ENCODE measurements around the gene TP53.
"Not testable (repeated sequence)": the region's sequence is repeated elsewhere in the genome, so short reads cannot be mapped to it uniquely, and the experiment has no call there.

Gene TP53

DNA sequence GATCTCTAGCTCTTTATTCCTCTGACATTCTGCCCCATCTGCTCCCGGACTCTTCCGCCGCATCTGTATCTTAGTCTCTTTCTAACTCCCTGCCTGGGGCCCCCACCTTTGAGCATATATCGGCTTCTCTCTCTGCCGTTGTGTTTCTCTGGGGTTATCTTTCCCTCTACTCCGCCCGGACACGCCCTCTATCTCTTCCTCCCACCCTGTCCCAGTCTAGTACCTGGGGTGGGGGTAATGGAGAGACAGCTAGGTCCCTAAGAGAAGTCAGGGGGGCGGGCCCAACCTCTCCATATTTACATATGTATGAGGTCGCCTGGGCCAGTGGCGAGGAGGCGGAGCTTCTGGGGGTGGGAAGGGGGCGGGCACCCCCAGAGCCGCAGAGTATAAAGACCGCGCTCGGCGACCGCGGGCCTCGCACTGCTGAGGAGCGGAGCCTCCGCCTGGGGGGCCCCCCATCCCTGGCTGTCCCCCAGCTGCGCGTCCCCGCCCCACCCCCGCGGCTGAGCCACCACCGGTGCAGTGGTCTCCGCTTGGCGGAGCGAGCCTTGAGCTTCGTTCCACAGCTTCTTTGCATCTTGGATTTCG lies 36.7 kb downstream of the TP53 start, which contains the start of gene ATP1B2:
ATP1B2 (plus strand) TSS at position 418 of the 588 bp plus-strand sequence. CDS start 593 bp downstream, outside the sequence.
- no peaks in the 10 kb centered on the region for H3K9me3 ChIP-seq (ENCODE audit: low read length)
- H3K4me3 ChIP-seq (ENCODE audit: low read length): peak within 1 kb of the TSS; percentile 51
- H3K27me3 ChIP-seq (ENCODE audit: insufficient read depth, low read length): no peaks in the 10 kb centered on the region
- H2AFZ ChIP-seq (ENCODE audit: low read depth, low read length): peak within 1 kb of the TSS; percentile 83
- peaks cover 14% of the 10 kb centered on the region for H3K4me1 ChIP-seq (ENCODE audit: insufficient read depth, low read length)
- H3K36me3 ChIP-seq (ENCODE audit: insufficient read depth, low read length): peaks cover 10% of the 10 kb centered on the region

DNA sequence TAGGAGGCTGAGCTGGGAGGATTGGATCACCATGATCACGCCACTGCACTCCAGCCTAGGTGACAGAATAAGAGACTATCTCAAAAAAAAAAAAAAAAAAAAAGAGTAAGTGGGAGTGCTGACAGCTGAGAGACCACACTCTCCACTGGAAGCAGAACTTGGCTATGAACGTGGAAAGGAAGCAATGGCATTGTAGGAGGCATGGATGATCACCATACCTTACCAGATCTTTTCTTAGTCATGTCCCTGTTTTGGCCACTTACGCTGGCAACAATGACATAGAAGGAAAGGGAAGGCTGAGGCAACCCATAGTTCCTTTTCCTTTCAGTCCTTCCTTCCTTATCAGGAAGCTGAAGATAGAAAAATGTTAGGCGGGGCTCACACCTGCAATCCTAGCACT lies 40.3 kb downstream of the TP53 start:
- no peak overlapping the region for H3K4me3 ChIP-seq (ENCODE audit: low read length)
- H3K9me3 ChIP-seq (ENCODE audit: low read length): no peaks in the 10 kb centered on the region
- H3K4me1 ChIP-seq (ENCODE audit: insufficient read depth, low read length): peaks cover 12% of the 10 kb centered on the region
- no peak overlapping the region for H2AFZ ChIP-seq (ENCODE audit: low read depth, low read length)
- no peaks in the 10 kb centered on the region for H3K27me3 ChIP-seq (ENCODE audit: insufficient read depth, low read length)
- no peaks in the 10 kb centered on the region for H3K36me3 ChIP-seq (ENCODE audit: insufficient read depth, low read length)

DNA sequence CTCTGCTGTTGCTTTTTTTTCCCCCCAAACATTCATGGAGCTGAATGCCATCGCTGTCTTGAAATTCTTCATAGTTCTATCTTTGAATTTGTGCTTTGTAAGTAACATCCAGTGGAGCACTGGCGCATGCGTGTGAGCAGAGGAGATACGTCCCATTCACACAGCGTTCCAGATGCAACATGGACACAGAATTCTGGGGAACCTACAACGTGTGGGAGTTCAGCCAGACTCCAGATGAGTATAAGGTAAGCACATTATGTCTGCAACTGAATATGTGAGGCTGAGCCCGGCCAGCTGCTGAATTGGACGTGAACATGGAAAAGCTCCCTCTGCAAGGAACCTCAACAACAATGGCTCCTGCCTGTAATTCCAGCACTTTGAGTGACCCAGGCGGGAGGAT lies 40.8 kb downstream of the TP53 start:
- no peaks in the 10 kb centered on the region for H3K36me3 ChIP-seq (ENCODE audit: insufficient read depth, low read length)
- peaks cover 10% of the 10 kb centered on the region for H3K4me1 ChIP-seq (ENCODE audit: insufficient read depth, low read length)
- H3K9me3 ChIP-seq (ENCODE audit: low read length): no peaks in the 10 kb centered on the region
- H3K27me3 ChIP-seq (ENCODE audit: insufficient read depth, low read length): no peaks in the 10 kb centered on the region
- H3K4me3 ChIP-seq (ENCODE audit: low read length): no peak overlapping the region
- no peak overlapping the region for H2AFZ ChIP-seq (ENCODE audit: low read depth, low read length)

DNA sequence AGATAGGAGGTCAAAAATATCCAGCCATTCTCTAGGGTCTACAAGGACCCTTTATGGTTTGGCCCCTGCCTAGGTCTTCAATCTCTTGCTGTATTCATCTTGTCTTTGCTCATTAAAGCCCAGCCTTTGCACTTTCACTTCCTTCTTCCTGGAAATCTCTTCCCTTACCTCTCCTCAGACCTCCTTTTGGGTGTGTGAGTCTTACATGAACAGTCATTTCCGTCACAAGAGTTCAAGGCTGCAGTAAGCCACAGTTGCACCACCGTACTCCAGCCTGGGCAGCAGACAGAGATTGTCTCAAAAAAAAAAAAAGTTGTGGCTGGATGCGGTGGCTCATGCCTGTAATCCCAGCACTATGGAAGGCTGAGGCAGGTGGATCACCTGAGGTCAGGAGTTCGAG lies 42.5 kb downstream of the TP53 start:
- no peaks in the 10 kb centered on the region for H3K9me3 ChIP-seq (ENCODE audit: low read length)
- H3K4me3 ChIP-seq (ENCODE audit: low read length): no peak overlapping the region
- H2AFZ ChIP-seq (ENCODE audit: low read depth, low read length): no peak overlapping the region

DNA sequence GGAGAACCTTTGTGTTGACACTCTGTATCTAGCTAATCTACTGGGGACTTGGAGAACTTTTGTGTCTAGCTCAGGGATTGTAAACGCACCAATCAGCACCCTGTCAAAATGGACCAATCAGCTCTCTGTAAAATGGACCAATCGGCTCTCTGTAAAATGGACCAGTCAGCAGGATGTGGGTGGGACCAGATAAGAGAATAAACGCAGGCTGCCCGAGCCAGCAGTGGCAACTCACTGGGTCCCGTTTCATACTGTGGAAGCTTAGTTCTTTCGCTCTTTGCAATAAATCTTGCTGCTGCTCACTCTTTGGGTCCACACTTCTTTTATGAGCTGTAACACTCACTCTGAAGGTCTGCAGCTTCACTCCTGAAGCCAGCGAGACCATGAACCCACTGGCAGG lies 45.7 kb downstream of the TP53 start:
- not testable (repeated sequence) for H2AFZ ChIP-seq (ENCODE audit: low read depth, low read length); H3K9me3 ChIP-seq (ENCODE audit: low read length); H3K36me3 ChIP-seq (ENCODE audit: insufficient read depth, low read length); H3K27me3 ChIP-seq (ENCODE audit: insufficient read depth, low read length); H3K4me1 ChIP-seq (ENCODE audit: insufficient read depth, low read length); H3K4me3 ChIP-seq (ENCODE audit: low read length)

More for the DNA sequence above, 42.5 kb downstream of the TP53 start:
- Histone ChIP-seq H3K27me3 (ENCODE audit: insufficient read depth, low read length) (no peaks in the 10 kb centered on the region), H3K4me1 (ENCODE audit: insufficient read depth, low read length) (no peaks in the 10 kb centered on the region), H3K36me3 (ENCODE audit: insufficient read depth, low read length) (no peaks in the 10 kb centered on the region)

DNA sequence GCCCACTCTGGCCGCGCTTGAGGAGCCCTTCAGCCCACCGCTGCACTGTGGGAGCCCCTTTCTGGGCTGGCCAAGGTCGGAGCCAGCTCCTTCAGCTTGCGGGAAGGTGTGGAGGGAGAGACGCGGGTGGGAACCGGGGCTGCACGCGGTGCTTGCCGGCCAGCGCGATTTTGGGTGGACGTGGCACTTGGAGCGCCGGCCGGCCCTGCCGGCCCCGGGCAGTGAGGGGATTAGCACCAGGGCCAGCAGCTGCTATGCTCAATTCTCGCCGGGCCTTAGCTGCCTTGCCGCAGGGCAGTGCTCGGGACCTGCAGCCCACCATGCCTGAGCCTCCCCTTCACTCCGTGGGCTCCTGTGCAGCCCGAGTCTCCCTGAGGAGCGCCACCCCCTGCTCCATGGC lies 46.5 kb downstream of the TP53 start:
- H3K9me3 ChIP-seq (ENCODE audit: low read length): no peaks in the 10 kb centered on the region
- H3K4me1 ChIP-seq (ENCODE audit: insufficient read depth, low read length): peaks cover 7% of the 10 kb centered on the region
- no peak overlapping the region for H3K4me3 ChIP-seq (ENCODE audit: low read length)
- no peaks in the 10 kb centered on the region for H3K36me3 ChIP-seq (ENCODE audit: insufficient read depth, low read length)
- no peaks in the 10 kb centered on the region for H3K27me3 ChIP-seq (ENCODE audit: insufficient read depth, low read length)
- H2AFZ ChIP-seq (ENCODE audit: low read depth, low read length): no peak overlapping the region

DNA sequence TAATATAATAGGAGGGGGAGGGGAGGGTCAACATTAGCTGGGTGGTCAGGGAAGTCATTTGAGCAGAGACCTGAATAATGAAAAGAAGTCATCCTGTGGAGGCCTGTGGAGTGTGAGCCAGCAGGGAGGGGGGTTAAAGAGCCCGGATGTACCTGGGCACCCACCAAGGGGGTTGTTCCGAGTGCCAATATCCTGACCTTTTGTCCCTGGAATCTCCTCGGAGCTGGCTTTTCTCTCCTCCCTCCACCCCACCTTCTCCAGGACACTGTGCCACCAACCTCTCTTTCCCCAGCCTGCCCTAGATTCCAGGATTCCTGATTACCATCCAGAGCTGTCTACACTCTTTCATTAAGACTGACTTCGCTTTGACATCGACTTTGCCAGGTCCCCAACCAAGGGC lies 51.1 kb downstream of the TP53 start:
- Histone ChIP-seq H2AFZ (ENCODE audit: low read depth, low read length) (no peak overlapping the region), H3K36me3 (ENCODE audit: insufficient read depth, low read length) (no peaks in the 10 kb centered on the region), H3K27me3 (ENCODE audit: insufficient read depth, low read length) (no peaks in the 10 kb centered on the region), H3K9me3 (ENCODE audit: low read length) (no peaks in the 10 kb centered on the region), H3K4me1 (ENCODE audit: insufficient read depth, low read length) (peaks cover 7% of the 10 kb centered on the region), H3K4me3 (ENCODE audit: low read length) (no peak overlapping the region)

DNA sequence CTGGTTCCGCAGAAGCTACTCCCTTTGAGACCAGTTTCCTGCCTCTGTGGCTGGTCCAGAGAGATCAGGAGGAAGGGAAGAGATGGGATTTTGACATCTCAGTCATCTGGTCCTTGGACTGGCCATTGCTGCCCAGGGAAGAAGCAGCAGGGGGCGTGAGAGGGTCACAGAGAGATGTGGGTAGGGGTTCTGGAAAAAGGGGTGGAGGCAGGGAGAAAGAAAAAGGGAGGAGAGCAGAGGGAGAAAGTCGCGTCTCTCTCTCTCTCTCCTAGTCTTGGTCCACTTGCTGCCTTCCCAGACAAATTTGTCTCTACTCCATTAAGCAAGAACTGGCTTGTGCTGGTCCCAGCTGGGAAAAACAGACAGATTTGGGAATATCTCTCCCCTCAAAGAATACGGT lies 52.9 kb downstream of the TP53 start:
- H3K36me3 ChIP-seq (ENCODE audit: insufficient read depth, low read length): no peaks in the 10 kb centered on the region
- peaks cover 14% of the 10 kb centered on the region for H3K4me1 ChIP-seq (ENCODE audit: insufficient read depth, low read length)
- no peaks in the 10 kb centered on the region for H3K27me3 ChIP-seq (ENCODE audit: insufficient read depth, low read length)
- no peak overlapping the region for H2AFZ ChIP-seq (ENCODE audit: low read depth, low read length)
- H3K4me3 ChIP-seq (ENCODE audit: low read length): no peak overlapping the region
- no peaks in the 10 kb centered on the region for H3K9me3 ChIP-seq (ENCODE audit: low read length)

DNA sequence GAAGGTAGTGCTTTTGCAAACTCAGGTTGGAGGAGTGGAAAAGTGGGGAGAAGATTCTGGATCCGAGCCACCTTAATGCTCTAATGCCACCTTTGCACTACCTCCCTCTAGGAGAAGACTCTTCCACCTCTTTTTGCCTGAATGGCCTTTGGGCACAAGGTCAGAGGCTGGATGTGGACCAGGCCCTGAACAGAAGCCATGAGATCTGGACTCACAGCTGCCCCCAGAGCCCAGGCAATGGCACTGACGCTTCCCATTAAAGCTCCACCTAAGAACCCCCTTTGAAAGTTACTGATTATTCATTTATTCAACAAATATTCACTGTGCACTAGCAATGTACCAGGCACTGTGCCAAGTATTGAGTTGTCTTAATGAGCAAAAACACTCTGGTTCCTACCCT lies 54.2 kb downstream of the TP53 start:
- no peak overlapping the region for H2AFZ ChIP-seq (ENCODE audit: low read depth, low read length)
- H3K27me3 ChIP-seq (ENCODE audit: insufficient read depth, low read length): no peaks in the 10 kb centered on the region
- no peaks in the 10 kb centered on the region for H3K9me3 ChIP-seq (ENCODE audit: low read length)
- peaks cover 14% of the 10 kb centered on the region for H3K4me1 ChIP-seq (ENCODE audit: insufficient read depth, low read length)
- H3K36me3 ChIP-seq (ENCODE audit: insufficient read depth, low read length): no peaks in the 10 kb centered on the region
- no peak overlapping the region for H3K4me3 ChIP-seq (ENCODE audit: low read length)

DNA sequence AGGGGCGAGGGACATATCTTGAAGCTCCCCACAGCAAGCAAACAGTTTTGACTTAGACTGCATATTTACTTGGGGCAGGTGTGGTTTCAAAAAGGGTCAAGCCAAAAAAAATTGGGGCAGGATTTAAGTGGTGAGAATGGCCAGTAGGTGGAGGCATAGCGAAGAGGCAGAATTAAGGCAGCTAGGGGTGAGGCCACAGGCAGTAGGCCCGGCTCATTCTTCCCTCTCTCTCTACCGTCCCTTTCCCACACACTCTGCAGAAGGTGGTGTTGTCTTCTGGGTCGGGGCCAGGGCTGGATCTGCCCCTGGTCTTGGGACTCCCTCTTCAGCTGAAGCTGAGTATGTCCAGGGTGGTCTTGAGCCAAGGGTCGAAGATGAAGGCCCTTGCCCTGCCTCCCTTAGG lies 54.8 kb downstream of the TP53 start:
- no peaks in the 10 kb centered on the region for H3K27me3 ChIP-seq (ENCODE audit: insufficient read depth, low read length)

DNA sequence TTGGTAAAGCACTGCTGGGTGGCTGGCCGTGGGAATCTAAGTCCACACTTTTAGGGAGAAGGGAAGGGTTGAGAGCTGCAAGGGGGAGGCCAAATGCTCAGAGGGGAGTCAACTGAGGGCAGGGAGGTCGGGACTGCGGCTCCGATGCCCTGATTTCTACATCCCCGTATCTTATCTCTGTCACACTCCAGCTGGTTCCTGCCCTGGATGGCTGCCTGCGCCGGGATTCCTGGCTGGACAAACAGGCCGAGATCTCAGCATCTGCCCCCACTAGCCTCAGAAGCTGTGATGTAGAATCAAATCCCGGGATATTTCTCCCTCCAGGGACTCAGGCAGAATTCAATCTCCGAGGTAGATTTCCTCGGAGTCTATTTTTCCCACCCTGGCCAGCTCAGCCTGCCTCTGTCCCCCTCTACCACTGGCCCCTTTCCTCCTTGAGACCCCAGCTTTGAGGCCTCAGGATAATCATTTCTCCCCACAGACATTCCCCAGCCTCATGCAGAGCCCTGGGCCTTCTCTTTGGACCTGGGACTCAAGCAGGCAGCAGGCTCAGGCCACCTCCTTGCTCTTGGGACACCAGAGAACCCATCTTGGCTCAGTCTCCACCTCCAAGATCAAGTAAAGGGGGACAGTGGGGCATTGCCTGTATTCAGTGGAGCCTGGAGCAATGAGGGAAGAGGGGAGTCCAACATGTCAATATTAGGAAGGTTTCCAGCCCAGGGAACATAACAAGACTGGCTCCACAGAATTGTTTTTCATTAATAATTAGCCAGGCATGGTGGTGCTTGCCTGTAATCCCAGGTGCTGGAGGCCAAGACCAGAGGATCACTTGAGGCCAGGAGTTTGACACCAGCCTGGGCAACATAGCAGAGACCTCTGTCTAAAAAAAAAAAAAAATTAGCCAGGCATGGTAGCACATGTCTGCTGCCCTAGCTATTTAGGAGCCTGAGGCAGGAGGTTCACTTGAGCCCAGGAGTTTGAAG lies 55.6 kb downstream of the TP53 start:
- no peak overlapping the region for H2AFZ ChIP-seq (ENCODE audit: low read depth, low read length)
- no peaks in the 10 kb centered on the region for H3K36me3 ChIP-seq (ENCODE audit: insufficient read depth, low read length)
- peaks cover 18% of the 10 kb centered on the region for H3K4me1 ChIP-seq (ENCODE audit: insufficient read depth, low read length)
- H3K27me3 ChIP-seq (ENCODE audit: insufficient read depth, low read length): no peaks in the 10 kb centered on the region
- H3K4me3 ChIP-seq (ENCODE audit: low read length): no peak overlapping the region
- no peaks in the 10 kb centered on the region for H3K9me3 ChIP-seq (ENCODE audit: low read length)

More for the DNA sequence above, 54.8 kb downstream of the TP53 start:
- Histone ChIP-seq H3K36me3 (ENCODE audit: insufficient read depth, low read length) (no peaks in the 10 kb centered on the region), H2AFZ (ENCODE audit: low read depth, low read length) (no peak overlapping the region), H3K4me3 (ENCODE audit: low read length) (no peak overlapping the region), H3K9me3 (ENCODE audit: low read length) (no peaks in the 10 kb centered on the region), H3K4me1 (ENCODE audit: insufficient read depth, low read length) (peaks cover 16% of the 10 kb centered on the region)

DNA sequence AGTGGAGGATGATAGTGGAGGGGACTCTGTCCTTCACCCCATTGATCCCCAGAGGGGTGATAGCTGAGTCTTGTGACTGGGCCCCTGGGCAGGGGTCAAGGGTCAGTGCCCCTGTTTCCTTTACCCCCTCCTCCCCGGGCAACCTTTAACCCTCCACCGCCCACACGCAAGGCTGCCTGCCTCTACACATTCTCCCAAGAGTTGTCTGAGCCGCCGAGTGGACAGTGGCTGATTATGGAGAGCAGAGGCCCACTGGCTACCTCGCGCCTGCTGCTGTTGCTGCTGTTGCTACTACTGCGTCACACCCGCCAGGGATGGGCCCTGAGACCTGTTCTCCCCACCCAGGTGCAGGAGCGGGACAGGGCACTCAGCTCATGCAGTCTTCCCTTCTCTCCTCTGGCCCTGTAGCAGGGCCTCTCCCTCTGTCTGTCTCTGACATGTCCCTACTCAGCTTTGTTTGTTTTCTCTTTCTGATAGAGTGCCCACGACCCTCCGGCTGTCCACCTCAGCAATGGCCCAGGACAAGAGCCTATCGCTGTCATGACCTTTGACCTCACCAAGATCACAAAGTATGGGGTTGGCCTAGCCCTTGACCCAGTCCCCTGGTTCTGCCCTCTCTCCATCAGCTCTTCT lies 57.2 kb downstream of the TP53 start, which contains the start of gene SHBG:
SHBG (plus strand) TSS at position 197 of the 633 bp plus-strand sequence; CDS start at position 235, 38 bp downstream.
- no peak within 1 kb of the TSS for H2AFZ ChIP-seq (ENCODE audit: low read depth, low read length)
- H3K4me3 ChIP-seq (ENCODE audit: low read length): no peak within 1 kb of the TSS
- H3K9me3 ChIP-seq (ENCODE audit: low read length): no peaks in the 10 kb centered on the region
- peaks cover 17% of the 10 kb centered on the region for H3K4me1 ChIP-seq (ENCODE audit: insufficient read depth, low read length)
- no peaks in the 10 kb centered on the region for H3K27me3 ChIP-seq (ENCODE audit: insufficient read depth, low read length)
- peaks cover 8% of the 10 kb centered on the region for H3K36me3 ChIP-seq (ENCODE audit: insufficient read depth, low read length)
